Activated CD8-positive, alpha-beta memory T cell treated with anti-CD3 and anti-CD28 coated beads for 24 hours (primary cell): ENCODE measurements around the gene CAPN9.

Experiments used
- DNase-seq: peaks from one replicate; pipeline ENCODE4 v3.0.0-alpha.2; 2020

Gene CAPN9

DNA sequence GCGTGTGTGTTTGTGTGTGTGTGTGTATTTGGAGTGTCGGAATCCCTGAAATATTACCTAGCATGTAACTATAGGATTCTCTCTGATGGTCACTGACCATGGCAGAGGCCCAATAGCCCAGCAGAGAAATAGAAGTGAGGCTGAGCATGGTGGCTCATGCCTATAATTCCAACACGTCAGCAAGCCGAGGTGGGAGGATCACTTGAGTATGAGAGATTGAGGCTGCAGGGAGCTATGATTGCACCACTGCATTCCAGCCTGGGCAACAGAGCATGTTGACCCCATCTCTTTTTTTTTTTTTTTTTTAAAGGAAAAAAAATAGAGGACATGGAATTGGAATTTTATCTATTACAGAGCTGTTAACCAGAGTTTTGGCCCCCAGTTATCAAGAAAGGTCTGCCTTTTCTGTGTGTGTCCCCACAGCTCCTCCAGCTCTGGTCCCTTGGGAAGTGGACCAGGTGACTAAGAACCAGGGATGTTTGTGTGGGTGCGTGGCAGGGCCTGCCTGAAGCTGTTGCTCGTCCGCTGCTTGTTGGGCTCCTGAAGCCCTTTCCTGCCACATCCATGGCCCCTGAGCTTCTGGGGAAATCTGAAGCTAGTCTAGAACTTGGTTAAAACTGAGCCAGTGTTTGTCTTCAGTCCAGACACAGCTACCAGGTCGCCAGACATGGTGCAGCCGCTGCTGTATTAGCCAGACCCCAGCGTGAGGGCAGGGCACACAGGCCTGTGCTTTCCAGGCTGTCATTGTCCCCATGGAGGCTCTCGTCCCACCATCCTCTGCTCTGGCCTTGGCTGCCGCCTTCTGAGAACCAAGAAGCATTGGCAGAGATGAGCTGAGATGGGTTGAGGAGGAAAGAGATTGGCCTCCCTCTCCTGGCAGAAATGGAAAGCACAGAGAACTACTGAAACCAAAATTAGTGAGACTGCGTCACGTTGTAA lies 25.5 kb downstream of the CAPN9 start:
- no peak for DNase-seq

DNA sequence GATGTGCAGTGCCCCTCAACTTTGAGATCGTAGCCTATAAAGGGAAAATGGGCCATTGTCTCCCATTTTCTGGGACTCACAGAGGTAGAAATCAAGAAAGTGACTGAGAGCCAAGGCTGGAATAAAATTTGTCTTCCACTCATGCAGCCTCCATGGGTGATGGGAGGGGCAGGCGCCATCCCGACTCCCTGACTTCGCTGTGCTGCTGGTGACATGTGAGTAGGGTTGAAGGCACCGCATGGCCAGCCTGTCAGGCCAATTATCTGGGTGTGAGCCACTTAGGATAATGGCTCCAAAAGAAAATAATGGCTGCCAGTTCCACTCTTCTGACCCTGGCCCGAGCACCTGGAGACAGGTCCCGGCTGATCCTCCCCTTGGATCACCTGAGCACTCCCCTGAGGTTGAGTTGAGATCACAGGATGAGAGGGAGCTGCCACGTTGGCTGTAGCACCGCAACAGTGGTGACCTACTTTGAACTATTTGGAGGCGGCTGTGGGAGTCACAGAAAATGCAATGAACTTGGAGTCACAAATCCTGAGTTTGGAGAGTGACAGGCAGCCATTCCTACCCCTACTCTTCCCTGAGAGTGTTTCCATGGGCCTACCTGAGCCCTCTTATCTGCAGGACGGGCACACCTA lies 26.3 kb downstream of the CAPN9 start:
- DNase-seq: no peak

DNA sequence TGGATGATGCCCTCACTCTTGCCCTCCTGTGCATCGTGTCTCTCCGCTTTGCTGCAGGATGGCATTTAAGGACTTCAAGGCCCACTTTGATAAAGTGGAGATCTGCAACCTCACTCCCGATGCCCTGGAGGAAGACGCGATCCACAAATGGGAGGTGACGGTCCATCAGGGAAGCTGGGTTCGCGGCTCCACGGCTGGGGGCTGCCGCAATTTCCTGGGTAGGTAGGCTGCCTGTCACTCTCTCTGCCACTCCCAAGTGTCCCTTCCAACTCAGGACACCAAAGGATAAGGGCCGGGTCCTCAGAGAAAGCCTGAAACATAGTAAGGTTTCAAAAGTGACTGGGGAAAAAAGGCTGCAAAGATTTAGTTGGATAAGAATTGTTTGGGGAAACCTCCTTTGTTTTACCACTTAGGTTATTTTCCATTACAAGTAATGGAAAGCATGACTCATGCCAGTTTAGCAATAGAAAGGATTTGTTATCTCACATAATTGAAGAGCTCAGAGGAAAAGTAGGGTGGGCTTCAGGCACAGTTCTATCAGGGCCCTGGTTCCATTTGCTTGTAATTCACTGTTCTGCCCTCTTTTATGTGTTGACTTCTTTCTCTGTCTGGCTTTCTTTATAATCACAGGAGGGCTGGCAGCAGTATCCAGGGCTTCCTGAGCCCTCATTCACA lies 31.9 kb downstream of the CAPN9 start:
- no peak for DNase-seq

DNA sequence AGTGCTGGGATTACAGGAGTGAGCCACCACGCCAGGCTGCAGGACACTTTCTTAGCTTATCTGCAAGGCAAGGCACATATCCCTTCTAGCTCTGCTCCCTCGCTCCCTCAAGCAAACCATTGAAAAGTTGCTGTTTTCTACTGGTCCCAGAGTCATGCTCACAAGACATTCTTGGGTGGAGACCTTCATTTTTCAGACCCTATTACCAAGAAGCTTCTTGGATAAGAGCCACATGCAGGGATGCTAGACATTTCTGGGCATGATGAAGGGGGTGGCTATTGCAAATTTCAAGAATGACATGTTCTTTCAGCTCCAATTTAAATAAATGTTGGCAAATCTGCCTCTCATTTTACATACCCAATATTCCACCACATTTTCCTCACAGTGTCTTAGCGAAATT lies 33.9 kb downstream of the CAPN9 start:
- no peak for DNase-seq

DNA sequence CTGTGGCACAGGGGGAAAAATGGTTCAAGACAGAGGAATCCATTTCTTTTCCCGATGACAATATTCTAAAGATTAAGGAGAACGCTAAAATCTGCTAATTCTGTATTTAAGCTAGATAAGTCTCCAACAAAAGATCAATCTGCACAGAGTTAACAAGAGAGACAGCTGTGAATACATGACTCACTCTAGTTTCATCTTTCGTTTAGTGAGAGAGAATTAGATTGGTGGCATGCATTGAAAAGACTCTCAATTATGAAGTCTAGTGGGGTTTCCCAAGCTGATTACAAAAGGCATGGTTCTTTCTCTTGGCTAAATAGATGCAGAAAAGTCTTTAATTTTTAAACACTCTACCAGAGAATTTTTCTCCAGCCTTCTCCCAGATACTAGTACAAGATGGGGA lies 34.4 kb downstream of the CAPN9 start:
- no peak for DNase-seq

DNA sequence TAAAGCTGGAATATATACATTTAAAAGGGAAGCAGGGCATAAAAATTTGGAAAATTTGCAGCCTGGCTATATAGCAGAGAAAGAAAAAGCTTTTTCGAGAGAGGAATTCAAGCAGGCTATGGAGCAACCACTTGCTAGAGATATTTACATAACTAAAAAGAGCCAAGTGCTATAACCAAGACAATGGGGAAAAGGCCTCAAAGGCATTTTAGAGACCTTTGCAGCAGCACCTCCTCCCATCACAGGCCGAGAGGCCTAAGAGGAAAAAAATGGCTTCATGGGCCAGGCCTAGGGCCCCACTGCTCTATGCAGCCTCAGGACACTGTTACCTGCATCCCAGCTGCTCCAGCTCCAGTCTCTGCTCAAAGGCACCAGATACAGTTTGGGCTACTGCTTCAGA lies 37.0 kb downstream of the CAPN9 start:
- DNase-seq: no peak

DNA sequence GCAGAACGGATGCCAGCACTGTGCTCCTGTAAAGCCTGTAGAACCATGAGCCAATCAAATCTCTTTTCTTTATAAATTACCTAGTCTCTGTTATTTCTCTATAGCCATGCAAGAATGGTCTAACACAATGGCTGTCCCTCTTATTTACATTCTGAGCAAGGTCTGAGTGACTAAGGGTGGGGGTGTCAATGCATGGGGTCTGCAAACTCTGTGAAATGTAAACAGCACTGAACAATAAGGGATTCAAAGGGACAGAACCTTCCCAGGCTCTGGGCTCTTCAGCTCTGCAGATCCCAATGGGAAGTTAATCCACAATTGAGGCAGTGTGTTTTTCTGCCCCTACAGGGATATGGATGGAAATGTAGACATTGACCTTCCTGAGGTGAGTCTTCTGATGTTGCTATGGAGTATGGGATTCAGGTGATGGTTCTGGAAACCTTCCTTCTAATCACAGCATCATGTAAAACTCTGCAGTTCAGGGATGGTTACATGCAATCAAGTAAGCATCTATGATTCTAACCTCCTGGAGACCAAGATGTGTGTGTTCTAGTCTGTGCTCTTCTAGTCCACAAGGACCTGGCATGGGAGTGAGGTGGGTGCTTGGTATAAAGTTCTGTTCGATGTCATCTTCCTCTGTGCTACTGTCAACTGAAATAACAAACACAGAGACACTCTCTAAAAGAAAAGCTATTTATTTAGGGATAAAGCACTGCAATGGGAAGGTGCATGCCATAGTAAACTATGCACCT lies 38.6 kb downstream of the CAPN9 start:
- DNase-seq: no peak

DNA sequence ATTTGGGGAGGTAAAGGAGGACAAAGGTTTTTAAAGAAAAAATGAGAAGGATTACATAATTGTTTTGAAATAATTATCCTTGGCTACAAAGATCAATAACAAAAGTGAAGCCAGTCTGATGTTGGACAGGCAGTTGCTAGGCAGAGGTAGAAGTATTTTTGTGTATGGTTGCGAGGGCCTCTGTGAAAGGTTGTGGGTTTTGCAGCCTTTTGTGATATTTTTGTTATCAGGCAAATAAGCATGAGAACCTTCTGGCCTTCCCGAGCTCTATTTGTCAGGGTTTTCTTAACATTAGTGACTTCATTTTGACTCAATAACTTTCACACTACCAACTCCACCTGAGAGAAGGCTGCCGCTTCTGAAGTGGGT lies 39.2 kb downstream of the CAPN9 start:
- no peak for DNase-seq

DNA sequence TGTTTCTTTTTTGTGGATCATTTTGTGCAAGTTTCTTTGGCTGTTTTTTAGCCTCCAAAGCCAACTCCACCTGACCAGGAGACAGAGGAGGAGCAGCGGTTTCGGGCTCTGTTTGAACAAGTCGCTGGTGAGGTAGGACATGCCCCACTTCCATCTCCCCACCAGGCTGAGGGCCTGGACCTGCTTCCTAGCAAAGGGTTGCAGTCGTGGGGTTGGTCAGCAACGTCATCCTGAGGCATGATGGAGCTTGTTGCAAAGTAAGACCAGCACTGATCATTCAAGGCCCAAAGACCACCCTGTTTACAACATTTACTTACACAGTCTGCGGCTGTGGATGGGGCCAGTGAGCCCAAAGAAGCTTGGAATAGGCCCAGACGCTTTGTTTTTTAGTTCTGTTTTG lies 40.3 kb downstream of the CAPN9 start:
- no peak for DNase-seq

DNA sequence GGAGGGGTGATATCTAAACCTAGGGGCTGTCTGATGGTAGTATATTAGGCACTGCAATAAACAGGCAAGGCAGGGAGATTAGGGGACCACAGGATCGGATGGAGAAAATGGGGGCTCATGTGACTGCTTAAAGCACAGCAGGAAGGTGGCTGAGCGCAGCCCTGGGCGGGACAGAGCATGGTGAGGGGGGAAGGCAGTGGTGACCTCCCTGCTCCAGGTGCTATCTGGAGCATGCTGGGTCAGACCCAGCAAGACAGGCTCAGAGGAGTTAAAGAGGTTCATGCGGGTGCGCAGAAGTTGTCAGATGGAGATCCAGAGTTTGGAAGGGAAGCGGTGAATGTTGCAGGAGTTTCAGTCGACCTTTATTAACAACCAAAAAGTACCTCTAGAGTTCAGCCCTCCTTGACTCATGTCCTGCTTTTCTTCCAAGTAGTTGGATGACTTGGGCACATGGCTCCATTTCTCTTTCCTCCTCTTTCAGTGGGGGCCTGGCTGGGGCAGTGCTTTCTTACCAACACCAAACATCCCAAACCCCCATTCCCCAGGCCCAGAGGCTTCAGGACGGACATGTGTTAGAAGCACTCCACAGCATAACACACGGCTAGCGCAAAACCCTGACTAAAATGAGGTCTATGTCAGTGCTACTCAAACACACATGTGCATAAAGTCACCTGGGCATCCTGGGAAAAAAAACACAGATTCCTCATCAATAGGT lies 41.5 kb downstream of the CAPN9 start:
- DNase-seq: peak; percentile 28

DNA sequence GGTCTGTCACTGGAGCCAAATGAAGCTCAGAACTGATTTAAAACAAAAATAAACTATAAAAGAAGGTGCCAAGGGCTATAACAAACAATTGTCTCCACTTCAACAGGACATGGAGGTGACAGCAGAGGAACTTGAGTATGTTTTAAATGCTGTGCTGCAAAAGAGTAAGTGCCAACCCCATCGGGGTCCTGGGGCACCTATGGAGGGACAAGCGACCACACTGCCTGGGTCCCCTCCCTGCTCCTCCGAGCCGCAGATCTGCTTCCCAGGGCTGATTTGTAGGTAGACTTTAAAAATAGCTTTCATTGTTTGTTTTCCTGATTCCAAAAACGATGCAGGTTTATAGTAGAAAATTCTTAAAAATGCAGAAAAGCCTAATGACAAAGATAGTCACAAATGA lies 42.8 kb downstream of the CAPN9 start:
- DNase-seq: peak; percentile 4

DNA sequence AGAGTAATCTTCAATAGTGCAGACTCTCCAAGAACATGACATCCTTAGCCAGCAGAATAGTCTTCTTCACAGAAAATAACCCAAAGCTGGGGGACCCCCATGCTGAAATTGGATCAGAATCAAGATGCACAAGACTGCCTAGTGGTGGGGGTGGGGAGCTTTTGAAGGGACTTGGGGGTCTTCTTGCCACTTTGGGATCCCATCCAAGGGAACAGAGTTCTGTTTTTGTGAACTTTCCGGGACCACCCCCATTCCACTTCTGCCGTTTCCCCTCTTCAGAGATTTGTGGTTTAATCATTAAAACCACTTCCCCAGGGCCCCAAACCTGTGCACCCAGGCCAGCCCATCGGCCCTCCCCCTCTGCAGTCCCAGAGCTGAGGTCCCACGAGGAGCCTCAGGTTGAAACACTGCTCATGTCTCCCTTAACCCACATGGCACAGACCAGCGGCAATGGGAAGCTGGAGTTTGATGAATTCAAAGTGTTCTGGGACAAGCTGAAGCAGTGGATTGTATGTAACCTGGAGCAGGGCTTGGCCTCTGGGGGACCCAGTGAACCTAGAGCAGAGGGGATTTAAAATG lies 44.9 kb downstream of the CAPN9 start:
- no peak for DNase-seq

DNA sequence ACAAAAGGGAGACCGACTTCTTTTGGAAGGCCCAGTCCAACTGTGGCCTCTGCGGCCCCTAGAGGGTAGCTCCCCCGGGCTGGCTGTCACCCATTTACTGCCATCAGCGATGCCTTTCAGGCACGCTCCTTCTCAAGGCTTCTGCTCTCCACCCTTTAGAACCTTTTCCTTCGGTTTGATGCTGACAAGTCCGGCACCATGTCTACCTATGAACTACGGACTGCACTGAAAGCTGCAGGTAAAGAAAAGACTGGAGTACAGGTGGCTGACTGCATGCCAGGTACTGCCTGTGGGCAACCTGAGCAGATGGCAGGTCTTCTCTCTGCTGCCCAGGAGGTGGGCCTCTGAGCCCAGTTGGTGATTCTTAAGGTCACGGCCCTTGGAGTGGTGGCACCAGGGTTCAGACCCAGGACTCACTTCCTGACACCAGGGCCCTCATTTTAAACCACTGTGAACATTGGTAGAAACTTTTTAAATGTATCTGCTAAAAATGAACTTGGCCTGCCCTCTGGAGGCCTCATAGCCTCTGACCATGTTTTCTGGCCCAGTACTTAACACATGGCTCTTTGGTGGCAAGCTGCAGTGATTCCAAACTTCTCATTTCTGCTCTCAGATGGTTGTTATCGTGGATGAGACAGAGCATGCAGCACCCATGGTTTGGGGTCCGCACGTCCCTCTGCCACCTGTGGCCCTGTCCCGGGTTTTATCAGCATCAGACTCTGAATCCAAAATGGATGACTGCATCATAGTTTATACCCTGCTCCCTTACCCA lies 45.7 kb downstream of the CAPN9 start:
- DNase-seq: no peak

DNA sequence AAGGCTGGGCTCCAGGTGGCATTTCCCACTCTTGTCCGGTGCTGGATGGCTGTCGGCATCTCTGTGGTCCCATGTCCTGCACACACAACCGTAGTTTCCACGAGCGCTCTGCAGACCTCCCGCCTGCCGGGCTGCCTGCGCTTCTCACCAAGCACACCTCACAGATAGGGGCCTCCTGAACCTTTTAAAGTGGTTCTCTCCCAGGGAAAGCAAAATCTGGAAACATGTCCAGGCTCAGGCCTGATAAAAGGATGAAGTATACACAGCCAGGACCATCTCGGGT lies 46.2 kb downstream of the CAPN9 start:
- DNase-seq: no peak

DNA sequence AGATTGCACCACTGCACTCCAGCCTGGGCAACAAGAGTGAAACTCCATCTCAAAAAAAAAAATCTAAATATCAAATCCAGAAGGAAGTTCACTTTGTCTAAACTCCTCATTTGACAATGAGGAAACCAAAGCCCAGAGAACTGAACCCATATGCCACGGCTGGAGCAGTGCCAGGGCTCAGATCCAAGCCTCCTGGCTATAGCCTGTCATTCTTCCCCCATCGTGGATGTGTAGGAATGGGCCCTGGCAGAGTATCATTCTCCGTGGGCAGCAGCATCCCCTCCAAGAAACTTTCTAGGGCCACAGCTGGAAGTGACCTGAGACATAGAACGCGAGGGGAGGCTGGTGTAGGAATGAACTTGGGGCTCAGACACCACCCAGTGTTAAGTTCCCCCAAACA lies 47.2 kb downstream of the CAPN9 start:
- no peak for DNase-seq

DNA sequence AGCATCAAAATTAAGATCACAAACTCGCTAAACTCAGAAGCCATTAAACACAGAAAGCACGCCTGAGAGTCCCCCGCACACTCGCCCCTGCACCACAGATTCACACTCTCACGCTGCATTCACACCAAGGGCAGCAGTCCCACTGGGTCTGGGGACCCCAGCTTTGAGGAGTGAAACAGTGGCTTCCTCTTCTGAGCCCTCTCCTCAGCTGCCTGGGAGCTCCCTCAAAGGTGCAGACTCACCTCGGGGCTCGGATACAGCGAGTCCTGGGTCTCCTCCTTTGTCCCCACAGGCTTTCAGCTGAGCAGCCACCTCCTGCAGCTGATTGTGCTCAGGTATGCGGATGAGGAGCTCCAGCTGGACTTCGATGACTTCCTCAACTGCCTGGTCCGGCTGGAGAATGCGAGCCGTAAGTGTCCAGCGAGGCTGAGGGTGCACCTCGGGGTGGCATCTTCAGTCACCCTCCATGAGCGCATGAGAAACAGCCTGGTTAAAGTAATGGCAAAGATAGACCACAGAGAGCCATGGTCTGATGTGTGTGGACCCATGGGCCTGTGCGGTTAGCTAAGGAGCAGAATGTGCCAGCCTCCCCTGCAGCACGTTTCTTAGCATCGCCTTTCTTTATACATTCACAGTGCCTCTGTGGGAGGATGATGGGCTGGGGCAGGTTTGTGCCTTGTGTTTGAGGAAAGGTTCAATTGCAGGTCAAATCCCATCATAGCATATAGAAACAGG lies 47.9 kb downstream of the CAPN9 start:
- DNase-seq: no peak

DNA sequence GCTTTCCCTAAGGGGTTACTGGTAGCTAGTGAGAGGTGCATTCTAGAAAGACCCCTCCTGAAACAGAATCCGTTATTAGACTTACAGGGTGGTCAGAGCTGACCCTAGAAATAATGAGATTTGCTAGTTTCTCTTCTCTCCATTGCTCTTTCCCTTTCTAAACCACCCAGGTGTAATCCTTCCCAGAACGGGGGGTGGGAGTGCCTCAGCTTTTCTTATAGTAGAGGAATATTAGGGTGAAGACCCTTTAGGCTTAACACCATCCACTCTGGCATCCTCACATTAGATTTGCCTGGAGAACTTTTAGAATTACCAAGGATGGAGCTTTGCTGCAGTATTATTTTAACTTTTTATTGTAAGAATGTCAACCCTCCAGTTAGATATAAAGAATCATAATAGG lies 49.4 kb downstream of the CAPN9 start:
- DNase-seq: no peak

DNA sequence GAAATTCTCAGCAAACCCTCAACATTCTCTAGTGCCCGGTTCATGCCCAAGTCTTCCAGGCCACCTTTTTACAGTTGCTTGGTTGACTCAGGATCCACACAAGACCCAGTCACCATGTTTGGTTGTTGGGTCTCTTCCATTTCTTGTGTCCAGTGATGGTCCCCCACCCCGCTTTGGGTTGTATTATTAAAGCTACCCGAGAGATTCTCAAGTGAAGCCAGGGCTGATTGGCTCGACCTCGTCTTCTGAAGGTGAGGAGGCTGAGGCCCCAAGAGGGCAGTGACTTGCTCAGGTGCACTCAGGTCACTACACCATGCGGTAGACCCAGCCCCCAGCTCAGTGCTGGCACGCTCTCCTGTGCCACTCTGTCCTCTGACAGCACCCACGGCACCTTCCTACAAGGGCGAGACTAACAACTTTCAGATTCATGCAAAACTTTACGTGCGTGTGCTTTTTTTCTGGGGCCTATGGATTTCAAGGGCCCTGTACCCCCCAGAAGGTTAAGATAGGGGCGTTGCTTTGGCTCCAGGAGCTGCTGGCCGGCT lies 50.3 kb downstream of the CAPN9 start:
- no peak for DNase-seq

DNA sequence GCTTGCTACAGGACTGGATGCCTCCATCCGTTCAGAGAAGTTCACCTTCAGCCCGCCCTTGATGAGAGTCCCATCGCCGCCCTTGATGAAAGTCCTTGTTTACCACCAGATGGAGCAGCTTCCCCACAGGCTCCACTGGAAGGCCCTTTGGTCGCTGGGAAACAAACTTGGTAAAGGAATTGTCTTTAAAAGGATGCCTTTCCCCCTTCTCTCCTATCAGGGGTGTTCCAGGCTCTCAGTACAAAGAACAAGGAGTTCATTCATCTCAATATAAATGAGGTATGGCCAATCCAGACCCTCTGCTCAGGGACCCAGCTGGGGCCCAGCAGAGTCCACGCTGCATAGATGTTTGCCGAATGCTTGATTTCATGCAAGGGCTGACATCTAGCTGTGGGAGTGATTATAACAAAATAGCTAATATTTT lies 50.8 kb downstream of the CAPN9 start:
- DNase-seq: no peak

DNA sequence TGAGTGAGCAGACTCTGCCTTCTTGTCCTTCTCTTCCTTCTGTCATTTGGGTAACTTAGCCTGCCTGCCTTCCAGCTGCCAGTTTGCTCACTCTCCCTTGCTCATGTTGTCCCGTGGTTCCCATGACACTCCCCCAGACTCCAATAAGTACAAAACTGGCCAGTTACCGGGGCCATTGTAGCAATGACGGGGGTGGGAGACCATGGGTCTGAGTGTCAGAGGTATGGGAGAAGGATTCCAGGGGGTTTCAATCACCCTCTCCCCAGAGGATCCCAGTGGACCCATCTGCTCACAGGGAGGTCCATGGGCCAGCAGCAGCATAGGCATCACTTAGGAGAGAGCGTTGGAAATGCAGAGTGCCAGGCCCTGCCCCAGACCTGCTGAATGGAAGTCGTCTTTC lies 51.3 kb downstream of the CAPN9 start:
- DNase-seq: no peak
